ENCODE measurements around the gene ZNF3.

DNA sequence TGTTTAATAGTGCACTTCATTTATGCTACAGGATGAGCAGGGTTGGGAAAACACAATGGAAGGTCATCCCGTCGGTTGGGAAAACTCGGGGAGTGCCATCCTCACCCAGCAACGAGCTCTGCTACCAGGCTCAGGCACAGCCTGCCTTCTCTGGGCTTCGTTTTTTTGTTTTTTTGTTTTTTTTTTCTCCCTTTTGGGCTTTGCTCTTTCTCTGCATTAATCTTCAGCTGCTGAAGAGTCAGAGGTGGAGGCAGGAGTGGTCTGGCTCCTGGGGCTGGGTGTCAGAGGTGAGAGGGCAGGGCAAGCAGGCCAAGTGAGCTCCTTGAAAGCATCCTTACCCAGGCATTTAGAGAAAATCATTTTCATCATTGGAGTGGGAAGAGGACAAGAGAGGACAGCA, 11.5 kb downstream of the ZNF3 start:
- no peak for TF ChIP-seq POLR2A (IDR thresholded peaks at IDR 0.05; ENCODE audit: low read length)
- no peak for TF ChIP-seq GATA1 (IDR thresholded peaks at IDR 0.05; ENCODE audit: low read depth, low read length)
